Esophagus (tissue), 2 donors: ENCODE data around the gene HTR4. TPM values are rescaled to one million over a fixed set of nuclear protein-coding genes. Genes with fewer than 3 reads are reported as not detected.

Experiments
- H3K27ac ChIP-seq, 2 donors: one replicate each; pipeline ENCODE4 v1.5.1; 2013; ENCODE audit warnings: low read depth in 2 of 2, mild to moderate bottlenecking in 2 of 2, inconsistent platforms in 1 of 2, low read length in 1 of 2, moderate library complexity in 1 of 2
- H3K27me3 ChIP-seq, 2 donors: one replicate each; pipeline ENCODE4 v1.6.1; 2013; ENCODE audit warnings: low read length in 2 of 2, control low read depth in 1 of 2, mild to moderate bottlenecking in 1 of 2; ENCODE audit not compliant: insufficient read depth in 2 of 2, control insufficient read depth in 1 of 2
- H3K36me3 ChIP-seq, 2 donors: one replicate each; pipeline ENCODE4 v1.6.1; 2013; ENCODE audit warnings: low read length in 1 of 2; ENCODE audit not compliant: control insufficient read depth in 2 of 2, insufficient read depth in 2 of 2
- H3K4me1 ChIP-seq, 2 donors: one replicate each; pipeline ENCODE4 v1.6.1; 2013; ENCODE audit warnings: low read length in 1 of 2; ENCODE audit not compliant: control insufficient read depth in 2 of 2, insufficient read depth in 2 of 2
- H3K4me3 ChIP-seq, 2 donors: one replicate each; pipeline ENCODE4 v1.5.1; 2013; ENCODE audit warnings: low read length in 2 of 2, mild to moderate bottlenecking in 2 of 2, low read depth in 1 of 2, moderate library complexity in 1 of 2
- H3K9me3 ChIP-seq, 2 donors: one replicate each; pipeline ENCODE4 v1.6.1; 2013; ENCODE audit warnings: mild to moderate bottlenecking in 2 of 2, low read depth in 1 of 2, low read length in 1 of 2, moderate library complexity in 1 of 2; ENCODE audit not compliant: control insufficient read depth in 2 of 2, insufficient read depth in 1 of 2
- WGBS, 2 donors: extraction: QIAGEN DNeasy Blood & Tissue Kit; methylation state at CpG; one replicate each; pipeline ENCODE4 v1.1.7; 2013; 5-methylcytosine and 5-hydroxymethylcytosine counted together
- polyA plus RNA-seq, 2 donors: library from polyadenylated mRNA; stranded (reverse); fragments of 200-250 nt; gene quantifications; one replicate each; pipeline ENCODE4 v1.2.3, GENCODE V29; 2013
- donor health status: healthy with polysubstance abuse.
- donor health status: Bipolar disorder and iron deficiency.

The HTR4 gene
- polyA plus RNA-seq, 2 donors, result 0.02 to 0.20 TPM

DNA sequence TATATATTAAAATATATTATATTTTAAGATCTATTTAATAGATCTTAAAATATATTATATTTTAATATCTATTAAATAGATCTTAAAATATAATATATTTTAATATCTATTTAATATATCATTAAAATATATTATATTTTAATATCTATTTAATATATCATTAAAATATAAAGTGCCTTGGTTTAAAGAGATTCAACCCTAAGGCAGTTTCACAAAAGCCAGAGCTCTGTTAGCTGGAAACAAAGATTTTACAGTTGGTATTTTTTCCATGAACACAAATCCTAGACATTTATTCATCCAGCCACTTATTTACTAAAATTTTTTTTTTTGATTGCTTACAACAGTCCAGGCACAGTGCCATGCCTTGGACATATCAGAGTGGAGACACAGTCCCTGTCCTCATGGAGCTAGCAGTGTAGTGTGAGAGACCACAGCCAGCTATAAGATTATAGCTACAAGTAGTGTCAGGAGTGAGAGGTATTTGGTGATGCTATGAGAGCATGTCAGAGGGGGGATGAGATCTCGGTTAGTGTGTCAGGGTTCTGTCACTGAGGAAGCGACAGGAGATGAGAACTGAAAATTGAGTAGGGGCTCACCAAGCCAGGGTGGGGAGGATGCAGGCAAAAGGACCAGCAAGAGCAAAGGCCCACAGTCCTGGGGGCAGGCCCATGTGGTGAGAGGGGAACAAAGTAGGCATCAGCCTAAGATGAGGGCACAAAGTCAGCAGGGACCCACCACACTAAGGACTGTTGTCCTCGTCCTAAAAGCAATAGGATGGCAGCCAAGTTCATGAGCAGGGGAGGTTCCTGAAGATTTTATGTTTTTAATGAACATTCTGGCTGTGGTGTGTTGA, 196.1 kb downstream of the HTR4 start:
- H3K36me3 ChIP-seq, result no peaks in the 10 kb centered on the region
- H3K4me1 ChIP-seq, result no peaks in the 10 kb centered on the region
- 85 to 92% methylated on average over 3 of the region's 3 CpGs for WGBS, 2 donors

DNA sequence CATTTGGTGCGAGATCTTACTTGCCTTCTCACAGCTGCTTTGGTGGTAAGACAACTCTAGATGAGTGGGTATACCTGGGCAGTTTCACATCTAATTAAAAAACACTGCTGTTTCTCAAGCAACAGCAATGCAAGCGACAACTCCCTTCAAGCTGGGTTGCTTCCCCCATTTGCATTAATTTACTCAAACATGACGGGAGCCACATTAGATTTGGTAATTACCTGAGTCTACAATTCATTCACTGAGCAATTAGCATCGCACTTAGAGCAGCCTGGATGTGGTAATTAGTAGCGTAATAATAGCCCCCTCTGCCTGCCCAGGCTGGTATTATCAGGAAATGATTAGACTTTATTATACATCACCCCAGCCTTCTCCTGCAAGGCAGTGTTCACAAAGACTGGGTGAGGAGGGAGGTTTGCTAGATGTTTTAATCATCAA, 197.1 kb downstream of the HTR4 start:
- Histone ChIP-seq H3K9me3 (no peaks in the 10 kb centered on the region), H3K36me3 (no peaks in the 10 kb centered on the region), H3K27me3 (no peaks in the 10 kb centered on the region), H3K4me1 (no peaks in the 10 kb centered on the region), H3K4me3 (no peak overlapping the region), H3K27ac (no peak overlapping the region)
- 50 to 55% methylated on average over 5 of the region's 5 CpGs for WGBS, 2 donors

More for the DNA sequence above, 196.1 kb downstream of the HTR4 start:
- no peaks in the 10 kb centered on the region for H3K9me3 ChIP-seq
- no peak overlapping the region for H3K27ac ChIP-seq
- H3K27me3 ChIP-seq, result no peaks in the 10 kb centered on the region
- no peak overlapping the region for H3K4me3 ChIP-seq

DNA sequence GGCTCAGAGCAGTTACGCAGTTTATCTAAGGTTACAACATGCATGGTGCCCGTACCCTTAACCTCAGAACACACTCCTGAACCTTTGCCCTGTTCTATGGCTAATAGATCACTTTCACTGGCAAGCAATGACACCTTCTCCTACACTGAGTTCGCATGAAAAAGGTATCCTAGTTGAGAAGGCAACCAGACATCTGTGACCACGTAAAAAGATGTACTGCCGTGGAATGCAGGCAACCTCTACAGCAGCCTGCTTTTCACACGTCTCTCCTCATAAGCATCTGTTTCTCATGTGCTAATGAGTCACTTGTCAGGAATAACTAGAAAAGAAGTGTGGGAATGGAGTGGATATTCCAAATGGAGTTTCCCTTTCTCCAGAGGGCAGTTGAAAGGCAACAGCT, 199.1 kb downstream of the HTR4 start:
- H3K9me3 ChIP-seq, result no peaks in the 10 kb centered on the region
- H3K4me1 ChIP-seq, result no peaks in the 10 kb centered on the region
- WGBS, 2 donors, result 74 to 78% methylated on average over 6 of the region's 6 CpGs
- no peak overlapping the region for H3K4me3 ChIP-seq
- no peaks in the 10 kb centered on the region for H3K36me3 ChIP-seq
- H3K27ac ChIP-seq, result no peak overlapping the region
- H3K27me3 ChIP-seq, result no peaks in the 10 kb centered on the region

DNA sequence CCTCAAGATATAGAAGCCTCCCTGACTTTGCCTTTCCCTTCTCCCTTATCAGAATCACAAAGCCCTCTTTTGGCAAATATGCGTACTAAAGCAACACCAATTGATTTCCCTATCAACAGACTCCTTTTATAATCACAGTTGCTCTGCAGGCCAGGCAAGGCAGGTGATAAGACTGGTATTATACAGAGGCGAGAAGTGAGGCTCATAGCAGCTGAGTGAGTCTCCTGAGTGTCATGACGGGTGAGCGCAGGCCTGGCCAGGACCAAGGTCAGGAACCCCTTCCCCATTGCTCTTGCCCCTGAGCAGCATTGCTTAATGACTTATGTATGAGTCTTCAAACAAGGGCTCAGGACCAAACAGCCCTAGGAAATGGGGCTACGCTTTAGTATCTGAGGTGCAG, 199.8 kb downstream of the HTR4 start:
- H3K4me1 ChIP-seq, result no peaks in the 10 kb centered on the region
- H3K9me3 ChIP-seq, result no peaks in the 10 kb centered on the region
- no peak overlapping the region for H3K27ac ChIP-seq
- 75 to 92% methylated on average over 5 of the region's 5 CpGs for WGBS, 2 donors
- H3K4me3 ChIP-seq, result no peak overlapping the region
- no peaks in the 10 kb centered on the region for H3K27me3 ChIP-seq
- no peaks in the 10 kb centered on the region for H3K36me3 ChIP-seq

DNA sequence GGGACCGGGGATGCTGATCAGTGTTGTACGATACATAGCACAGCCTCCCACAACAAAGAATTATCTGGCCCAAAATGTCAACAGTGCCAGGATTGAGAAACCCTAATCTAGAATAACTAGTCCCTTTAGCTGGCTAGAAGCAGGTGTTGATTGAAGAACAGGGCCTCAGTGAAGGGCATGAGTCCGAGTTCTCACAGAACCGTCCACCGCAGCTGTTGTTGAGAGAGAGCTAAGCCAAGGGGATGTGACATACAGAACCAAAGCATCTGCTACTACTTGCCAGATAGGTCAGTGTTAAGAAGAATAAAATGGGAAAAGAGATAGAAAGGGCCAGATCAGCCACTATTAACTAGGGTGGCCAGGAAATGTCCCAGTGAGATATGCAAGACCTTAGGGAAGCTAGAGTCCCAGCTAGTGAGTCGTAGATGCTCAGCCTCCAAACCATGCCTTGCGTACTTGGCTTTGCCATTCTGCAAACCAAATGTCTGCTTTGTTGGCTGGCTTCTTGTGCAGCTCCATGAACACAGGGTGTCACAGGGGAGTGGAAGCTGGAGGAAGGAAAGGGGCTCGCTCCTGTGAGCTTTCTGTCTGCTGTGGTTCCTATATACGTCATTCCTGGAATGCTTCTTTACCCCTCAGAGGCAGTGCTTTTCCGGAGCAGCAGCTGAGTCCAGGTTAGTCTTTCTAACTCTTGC, 201.7 kb downstream of the HTR4 start:
- 90 to 91% methylated on average over 10 of the region's 10 CpGs for WGBS, 2 donors
- H3K4me3 ChIP-seq, result no peak overlapping the region

DNA sequence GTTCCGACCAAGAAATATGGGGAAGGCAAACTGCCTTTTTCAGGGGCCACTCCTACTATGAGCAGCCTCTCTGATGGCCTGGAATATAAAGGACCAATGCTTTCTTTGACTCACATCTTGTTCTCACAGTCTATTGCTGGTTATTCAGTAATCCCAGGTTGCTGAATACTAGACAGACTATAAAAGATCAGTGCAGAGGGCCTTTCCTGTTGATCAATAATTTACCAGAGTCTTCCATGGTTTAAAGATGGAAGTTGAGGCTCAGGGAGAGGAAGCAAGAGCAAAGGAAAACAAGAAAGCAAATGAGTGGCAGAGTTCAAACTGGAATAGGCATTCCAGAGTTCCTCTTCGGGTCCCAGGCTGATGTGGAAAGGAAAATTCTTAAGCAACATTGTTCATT, 207.7 kb downstream of the HTR4 start:
- no peaks in the 10 kb centered on the region for H3K4me1 ChIP-seq
- H3K36me3 ChIP-seq, result peaks cover 0 to 3% of the 10 kb centered on the region in 2 donors
- H3K27ac ChIP-seq, result no peak overlapping the region
- no peaks in the 10 kb centered on the region for H3K9me3 ChIP-seq
- H3K27me3 ChIP-seq, result no peaks in the 10 kb centered on the region
- WGBS, 2 donors, result 68 to 80% methylated on average over 2 of the region's 2 CpGs
- H3K4me3 ChIP-seq, result no peak overlapping the region

More for the DNA sequence above, 201.7 kb downstream of the HTR4 start:
- Histone ChIP-seq H3K36me3 (no peaks in the 10 kb centered on the region), H3K27me3 (no peaks in the 10 kb centered on the region), H3K27ac (no peak overlapping the region), H3K4me1 (no peaks in the 10 kb centered on the region), H3K9me3 (no peaks in the 10 kb centered on the region)

DNA sequence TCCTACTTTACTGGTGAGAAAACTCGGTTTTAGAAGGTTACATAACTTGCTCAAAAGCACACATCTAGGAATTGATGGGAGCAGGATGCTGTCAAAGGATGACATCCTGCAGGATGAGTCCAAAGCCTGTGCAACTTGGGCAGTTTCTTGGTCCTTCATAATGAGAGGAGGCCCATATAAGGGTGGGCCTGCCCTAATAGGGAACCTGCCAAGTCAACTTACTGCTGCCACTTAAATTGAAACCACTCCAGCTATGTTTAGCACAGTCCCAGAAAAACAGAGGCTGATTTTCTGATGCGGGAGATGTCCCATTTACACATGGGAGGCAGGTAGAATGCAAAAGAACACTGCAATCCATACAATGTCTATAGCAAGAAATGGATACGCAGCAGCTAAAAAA, 208.7 kb downstream of the HTR4 start:
- no peak overlapping the region for H3K4me3 ChIP-seq
- peaks cover 0 to 3% of the 10 kb centered on the region in 2 donors for H3K36me3 ChIP-seq
- H3K27ac ChIP-seq, result no peak overlapping the region
- H3K27me3 ChIP-seq, result no peaks in the 10 kb centered on the region
- no peaks in the 10 kb centered on the region for H3K9me3 ChIP-seq
- 61 to 85% methylated on average over 3 of the region's 3 CpGs for WGBS, 2 donors
- no peaks in the 10 kb centered on the region for H3K4me1 ChIP-seq

DNA sequence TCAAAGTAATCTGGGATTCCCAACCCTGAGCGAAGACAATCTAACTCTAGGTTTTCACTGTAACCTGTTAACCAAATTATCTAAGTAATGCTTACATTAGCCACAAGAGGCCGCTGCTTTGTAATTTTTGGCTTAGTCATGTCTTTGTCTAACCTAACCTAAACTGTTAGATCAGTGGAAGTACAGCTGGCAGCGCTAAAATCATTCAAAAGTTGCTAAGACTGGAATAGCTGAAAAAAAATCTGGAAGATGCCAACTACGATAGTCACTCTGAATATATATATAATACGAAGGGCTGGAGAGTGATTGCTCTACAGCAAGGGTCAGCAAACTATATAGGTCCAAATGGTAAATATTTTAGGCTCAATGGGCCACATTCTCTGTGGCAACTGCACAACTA, 210.3 kb downstream of the HTR4 start:
- Histone ChIP-seq H3K27ac (no peak overlapping the region), H3K27me3 (no peaks in the 10 kb centered on the region), H3K36me3 (peaks cover 5% of the 10 kb centered on the region in 2 donors), H3K4me3 (no peak overlapping the region), H3K9me3 (no peaks in the 10 kb centered on the region), H3K4me1 (no peaks in the 10 kb centered on the region)
- 24 to 32% methylated on average over 5 of the region's 5 CpGs for WGBS, 2 donors

DNA sequence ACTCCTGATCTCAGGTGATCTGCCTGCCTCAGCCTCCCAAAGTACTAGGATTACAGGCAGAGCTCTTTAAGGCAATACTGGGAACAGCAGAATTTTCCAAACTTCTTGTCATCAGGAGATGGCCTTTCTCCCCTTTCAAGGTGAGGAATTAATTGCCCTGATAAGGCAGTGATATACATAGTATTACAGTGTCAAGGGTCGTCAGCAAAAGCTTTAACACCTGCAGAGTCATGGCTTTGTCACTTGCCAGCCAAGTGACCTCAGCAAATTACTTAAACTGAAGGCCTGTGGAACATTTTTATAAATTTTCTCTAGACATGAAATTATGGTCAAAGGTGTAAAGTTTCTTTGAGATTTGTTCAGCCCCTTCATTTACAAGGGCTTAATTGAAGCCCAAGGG, 211.1 kb downstream of the HTR4 start:
- Histone ChIP-seq H3K4me3 (no peak overlapping the region), H3K9me3 (no peaks in the 10 kb centered on the region), H3K27me3 (no peaks in the 10 kb centered on the region), H3K27ac (no peak overlapping the region), H3K36me3 (peaks cover 5% of the 10 kb centered on the region in 2 donors), H3K4me1 (no peaks in the 10 kb centered on the region)
- 50 to 54% methylated on average over 1 of the region's 1 CpG for WGBS, 2 donors
